OCI-LY1 (cell line): Measurements from ENCODE around the gene KHDRBS2.

Source experiments
- EZH2 ChIP-seq: fragments of 200-600 bp; sonication (generic), shearing (Covaris generic); IDR thresholded peaks from 2 replicates; pipeline ENCODE4 v1.8.0; 2017; ENCODE audit warnings: borderline replicate concordance, mixed run types, mild to moderate bottlenecking, antibody characterized with exemption, low read length, moderate library complexity, mixed read lengths
- TF ChIP-seq, protein P1 (sequence below): fragments of 200-600 bp; sonication (generic), shearing (Covaris generic); IDR thresholded peaks from 2 replicates; pipeline ENCODE4 v1.5.1; 2017; ENCODE audit warnings: mild to moderate bottlenecking, antibody characterized with exemption, low read length, moderate library complexity, mixed read lengths

DNA sequence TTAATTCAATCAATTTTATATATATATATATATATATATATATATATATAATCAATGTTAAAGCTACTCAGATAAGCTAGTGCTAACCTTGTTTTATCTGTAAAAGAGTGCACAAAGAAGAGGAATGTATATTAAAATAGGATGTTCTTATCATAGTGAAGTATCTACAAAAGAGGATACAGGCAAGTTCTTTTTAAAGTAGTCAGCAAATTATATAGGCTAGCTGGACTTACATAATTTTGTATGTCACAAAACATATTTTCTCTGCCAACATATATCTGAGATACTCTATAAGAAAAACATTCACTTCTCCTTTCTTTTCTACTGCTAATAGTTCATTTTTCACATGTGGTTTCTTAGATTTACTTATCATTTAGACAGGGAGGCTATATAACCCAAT, 39.9 kb downstream of the KHDRBS2 start:
- TF ChIP-seq, protein P1, sequence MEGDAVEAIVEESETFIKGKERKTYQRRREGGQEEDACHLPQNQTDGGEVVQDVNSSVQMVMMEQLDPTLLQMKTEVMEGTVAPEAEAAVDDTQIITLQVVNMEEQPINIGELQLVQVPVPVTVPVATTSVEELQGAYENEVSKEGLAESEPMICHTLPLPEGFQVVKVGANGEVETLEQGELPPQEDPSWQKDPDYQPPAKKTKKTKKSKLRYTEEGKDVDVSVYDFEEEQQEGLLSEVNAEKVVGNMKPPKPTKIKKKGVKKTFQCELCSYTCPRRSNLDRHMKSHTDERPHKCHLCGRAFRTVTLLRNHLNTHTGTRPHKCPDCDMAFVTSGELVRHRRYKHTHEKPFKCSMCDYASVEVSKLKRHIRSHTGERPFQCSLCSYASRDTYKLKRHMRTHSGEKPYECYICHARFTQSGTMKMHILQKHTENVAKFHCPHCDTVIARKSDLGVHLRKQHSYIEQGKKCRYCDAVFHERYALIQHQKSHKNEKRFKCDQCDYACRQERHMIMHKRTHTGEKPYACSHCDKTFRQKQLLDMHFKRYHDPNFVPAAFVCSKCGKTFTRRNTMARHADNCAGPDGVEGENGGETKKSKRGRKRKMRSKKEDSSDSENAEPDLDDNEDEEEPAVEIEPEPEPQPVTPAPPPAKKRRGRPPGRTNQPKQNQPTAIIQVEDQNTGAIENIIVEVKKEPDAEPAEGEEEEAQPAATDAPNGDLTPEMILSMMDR = no peak
- TF ChIP-seq EZH2 = no peak
